ENCODE data around the gene GPR12.

The GPR12 gene, protein sequence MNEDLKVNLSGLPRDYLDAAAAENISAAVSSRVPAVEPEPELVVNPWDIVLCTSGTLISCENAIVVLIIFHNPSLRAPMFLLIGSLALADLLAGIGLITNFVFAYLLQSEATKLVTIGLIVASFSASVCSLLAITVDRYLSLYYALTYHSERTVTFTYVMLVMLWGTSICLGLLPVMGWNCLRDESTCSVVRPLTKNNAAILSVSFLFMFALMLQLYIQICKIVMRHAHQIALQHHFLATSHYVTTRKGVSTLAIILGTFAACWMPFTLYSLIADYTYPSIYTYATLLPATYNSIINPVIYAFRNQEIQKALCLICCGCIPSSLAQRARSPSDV

DNA sequence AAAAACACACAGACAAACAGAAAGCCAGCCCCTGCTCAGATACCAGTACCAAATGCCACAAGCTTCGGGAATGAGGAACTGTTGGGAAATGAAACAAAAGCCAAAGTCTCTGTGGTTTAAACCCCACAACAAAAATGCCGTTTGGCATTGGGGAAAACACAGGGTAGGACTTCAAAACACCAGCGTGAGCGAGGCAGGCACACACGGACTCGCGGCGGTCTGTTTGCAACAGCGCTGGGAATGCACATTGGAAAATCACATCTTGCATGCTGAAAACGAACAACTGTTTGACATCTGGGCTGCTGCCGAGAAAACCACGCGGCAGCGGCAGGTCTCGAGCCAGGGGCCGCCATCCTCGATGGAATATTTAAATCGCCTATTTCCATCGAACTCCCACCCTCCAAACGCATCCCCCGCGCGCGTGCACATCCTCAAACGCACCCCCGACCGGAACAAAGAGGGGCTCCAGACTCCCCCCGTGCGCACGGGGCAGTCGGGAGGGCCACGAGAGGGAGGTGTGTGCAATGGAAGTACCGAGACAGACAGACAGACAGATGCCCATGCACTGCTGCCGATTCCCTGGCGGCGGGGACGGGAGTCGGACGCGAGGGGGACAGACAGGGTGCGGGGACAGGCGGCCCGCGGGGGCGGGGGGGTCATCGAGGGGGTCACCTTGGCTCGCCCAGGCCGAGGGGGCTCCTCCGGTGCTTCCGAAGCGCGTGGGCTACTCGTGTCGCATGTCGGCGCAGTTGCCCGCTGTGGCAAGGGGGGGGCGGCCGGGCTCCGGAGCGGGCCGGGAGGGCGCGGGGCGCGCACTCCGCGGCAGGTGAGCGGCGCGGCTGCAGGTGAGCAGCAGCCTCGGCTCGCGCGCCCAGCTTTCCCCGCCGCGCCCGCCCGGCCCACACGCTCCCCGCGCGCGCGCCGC, at the start of gene GPR12:
Gene GPR12, minus strand, starts transcription at position 880 of the 925 bp plus-strand sequence. CDS start 959 bp downstream, outside the sequence.
- DNase-seq, result peak in 1 of 2 experiments; percentile 33

DNA sequence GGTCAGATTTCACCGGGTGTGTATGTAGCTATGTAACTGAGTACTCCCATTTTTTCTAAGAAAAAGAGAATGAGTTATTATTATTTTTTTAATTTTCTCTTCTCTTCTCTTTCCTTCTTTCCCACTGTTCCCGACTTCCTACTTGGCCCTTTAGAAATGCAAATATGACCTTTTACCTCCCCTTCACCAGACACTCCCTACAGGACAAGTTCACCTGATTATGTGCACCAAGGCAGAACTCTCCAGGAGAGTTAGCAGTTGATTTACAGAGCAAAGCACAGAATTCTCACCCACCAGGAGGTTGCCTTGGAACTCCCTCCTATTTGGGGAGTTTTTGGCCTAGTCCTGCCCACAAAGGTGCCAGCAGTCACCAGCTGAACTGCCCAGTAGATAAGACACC, 49.5 kb upstream of the GPR12 start:
- no peak for DNase-seq

DNA sequence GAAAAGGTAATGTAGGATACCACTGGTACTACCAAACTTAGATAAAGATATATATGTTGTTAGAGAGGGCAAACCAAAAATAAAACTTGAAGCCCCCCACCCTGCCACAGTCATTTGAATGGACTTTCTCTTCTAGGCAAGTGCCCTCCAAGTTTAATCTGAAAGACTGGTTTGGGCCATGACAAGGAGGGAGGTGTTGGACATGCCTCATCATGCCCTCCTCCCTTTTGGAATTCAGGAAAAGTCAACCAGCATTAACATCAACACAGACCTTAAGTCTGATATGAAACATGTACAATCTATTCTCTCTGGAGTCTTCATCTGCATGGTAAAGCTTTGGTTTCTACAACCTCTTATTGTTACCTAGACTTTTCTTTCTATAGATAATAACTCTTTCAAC, 46.3 kb upstream of the GPR12 start:
- DNase-seq, result no peak

DNA sequence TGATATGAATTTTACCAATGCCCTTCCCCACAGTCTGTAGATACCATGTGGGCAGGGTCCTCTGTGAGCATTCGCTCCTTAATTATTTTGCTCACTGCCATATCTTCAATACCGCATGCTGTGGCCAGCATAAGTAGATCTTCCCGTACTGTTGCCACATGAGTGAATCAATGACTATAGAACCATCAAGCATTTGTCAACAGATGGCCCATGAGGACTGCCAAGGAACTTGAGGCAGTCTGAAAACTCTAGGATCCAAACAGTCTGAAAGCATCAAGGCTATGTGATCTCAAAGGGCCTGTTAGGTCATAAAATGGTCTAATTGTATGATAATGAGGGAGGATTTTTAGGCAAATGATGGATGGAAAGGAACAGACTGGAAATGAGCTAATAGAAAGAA, 27.4 kb upstream of the GPR12 start:
- no peak for DNase-seq

DNA sequence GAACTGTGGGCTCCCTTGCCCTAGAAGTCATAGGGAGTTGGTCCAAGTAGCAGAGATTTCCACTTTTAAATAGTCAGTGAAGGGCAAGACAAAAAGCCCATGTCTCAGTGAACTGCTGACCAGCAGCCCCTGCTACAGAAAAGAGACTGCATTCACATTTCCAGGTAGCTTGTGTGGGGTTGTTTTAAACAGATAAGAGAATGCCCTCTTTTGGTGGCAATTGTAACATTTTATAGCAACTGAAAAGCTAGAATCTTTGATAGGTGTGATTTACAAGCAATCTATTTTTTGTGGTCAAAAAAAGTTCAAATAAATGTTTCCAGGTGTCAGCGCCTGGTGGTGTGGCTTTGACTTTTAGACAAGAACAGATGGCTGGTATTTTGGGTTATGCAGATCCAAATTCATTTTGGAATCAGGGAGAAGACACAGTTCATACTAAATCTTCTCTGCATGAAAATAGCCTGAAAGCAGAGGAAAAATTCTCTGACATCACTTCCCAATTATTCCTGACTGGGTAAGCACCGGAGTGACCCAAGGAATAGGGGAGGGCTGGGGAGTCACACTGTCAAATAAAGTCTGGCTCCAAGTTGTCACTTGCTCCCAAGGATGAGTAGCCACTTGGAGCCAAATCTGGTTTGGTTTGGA, 26.2 kb upstream of the GPR12 start:
- DNase-seq, result peak; percentile 19 to 31

DNA sequence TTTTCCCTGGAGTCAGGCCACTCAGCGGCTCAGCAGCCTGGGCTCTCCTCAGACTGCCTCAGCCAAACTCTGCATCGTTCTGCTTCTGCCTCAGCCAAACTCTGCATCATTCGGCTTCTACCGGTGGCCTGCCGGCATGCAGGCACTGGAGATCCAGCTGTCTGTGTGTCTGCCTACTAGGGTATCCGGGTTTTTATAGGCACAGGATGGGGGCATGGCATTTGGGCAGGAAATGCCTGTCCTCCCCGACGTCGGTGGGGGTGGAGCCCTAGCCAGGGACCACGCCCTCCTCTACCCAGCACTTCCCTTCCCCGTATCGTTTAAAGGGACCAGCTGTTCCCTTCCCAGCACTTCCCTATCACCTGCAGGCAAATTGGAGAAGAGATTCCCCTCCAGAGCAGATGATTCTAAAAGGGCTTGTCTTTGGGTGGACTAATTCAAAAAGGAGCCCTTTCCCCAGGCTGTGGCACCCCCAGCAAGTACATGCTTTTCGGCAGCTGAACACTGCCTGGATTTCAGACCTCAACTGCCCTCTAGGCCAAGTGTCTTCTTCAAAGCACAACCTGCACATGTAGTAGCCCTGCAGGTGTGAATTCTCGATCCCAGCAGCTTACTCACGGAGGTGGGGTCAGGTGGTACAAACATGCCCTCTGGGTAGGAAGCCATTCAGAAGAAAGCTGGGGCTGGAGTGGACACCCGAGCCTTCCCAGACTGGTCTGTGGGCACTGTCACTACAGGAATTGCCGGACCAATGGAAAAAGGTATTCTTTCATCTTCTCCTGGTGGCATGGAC, 25.4 kb upstream of the GPR12 start:
- no peak for DNase-seq

DNA sequence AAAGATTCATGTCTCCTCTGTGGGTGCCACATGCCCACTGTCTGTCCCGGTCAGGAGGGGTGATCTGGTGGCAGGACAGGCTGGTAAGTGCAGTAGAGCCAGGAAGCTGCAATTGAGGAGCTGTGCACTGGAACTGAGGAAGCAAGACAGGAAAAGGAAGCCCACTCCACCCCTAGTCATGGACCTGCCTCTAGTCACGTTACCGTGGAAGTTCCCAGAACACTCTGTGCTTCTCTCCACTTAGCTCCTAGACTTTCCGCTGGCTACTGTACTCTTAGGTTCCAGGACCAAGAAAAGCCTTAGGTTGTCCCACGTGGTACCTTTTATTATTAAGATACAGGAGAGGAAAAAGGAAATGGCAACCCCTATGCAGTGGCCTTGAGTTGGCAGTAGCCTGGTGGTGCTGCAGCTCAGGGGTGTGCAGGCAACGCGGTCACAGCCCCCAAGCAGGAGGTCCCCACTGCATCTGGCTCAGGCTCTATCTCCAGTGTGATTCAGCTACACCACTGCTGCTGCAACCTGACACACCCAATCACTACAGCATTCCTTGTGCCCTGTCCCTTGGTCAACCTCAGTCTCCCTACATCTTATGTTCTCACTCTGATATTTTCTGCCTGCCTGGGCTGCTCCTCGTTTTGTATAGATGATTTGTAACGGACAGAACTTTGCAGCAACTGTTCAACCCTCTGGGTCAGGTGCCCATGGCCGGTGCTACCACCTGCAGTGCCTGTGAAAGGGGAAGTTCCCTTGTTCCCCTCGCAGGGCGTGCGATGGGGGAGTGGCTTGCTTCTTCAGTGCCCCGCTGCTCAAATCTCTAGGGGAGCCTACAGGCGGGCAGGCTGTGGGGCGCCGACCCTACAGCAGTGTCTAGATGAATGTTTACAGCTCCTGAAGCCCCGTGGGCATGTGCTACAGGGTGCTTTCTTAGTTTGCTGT, 24.4 kb upstream of the GPR12 start:
- DNase-seq, result no peak

DNA sequence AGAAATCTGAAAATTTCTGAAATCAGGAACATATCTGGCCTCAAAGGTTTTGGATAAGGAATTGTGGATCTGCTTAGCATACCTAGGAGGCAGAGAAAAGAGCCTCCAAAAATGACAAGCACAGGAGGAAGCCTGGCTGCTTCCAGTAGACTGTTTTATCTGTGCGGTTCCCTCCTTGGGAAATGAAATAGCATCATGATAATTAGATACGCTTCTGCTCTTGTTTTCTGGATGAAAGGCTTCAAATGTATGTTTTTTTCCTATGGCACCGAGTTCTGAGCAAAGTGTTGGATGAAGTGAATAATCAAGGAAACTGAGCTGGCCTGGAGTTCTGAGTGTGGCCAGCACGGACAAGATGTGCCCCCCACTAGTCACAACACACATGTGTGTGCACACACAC, 19.8 kb upstream of the GPR12 start:
- DNase-seq, result no peak

DNA sequence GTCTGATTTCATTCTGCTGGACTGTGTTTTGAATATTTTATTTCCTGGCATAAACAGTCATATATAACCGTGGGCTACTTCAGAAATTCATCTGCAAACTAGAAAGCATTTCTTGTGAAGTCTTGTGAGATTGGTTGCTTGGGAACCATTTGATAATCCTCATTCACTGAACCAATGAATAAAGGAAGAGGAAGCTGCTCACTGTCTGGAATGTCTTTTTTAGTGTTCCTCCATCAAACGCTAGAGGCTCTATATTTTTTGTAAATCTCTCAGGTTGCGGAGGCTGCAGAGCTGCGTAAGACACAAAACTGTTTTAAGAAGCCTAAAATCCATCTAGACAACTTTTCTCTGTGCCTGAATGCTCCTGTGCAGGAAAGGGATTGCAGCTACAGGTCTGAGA, 18.7 kb upstream of the GPR12 start:
- no peak for DNase-seq

DNA sequence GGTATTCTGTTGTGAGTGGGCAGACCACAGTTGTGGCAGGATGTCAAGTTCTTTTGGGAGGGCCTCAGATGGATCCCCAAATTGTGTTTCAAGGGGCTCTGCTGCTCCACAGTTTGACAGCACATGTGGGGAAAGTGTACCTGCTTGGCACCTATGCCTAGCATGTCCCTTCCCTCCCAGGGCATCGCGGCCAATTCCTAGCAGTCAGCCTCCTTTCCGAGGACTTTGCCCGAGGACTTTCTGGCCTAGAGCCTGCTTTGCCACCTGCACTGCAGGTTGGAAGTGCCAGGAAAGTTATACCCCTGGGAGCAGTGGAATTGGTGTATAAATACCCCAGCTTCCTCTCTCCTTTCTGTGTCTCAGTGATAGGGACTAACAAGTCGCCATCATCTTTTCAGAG, 11.9 kb upstream of the GPR12 start:
- DNase-seq, result no peak

DNA sequence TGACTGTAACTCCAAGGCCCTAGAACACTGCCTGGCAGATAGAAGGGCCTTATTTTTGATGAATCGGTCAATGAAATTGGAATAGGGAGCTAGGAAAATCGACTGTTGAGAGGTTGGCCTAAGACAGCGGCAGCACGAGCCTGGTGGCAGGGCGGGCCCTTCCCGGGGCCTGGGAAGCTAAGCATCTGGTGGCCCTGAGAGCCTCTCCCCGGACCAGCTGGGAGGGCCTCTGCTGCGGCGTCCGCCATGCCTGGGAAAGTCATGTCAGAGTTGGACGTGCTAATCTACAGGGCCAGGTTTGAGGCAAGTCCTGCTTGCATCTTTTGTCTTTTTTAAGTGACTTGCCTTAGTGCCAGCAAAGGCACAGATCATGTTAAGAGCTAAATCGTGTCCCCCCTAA, 11.2 kb upstream of the GPR12 start:
- no peak for DNase-seq

DNA sequence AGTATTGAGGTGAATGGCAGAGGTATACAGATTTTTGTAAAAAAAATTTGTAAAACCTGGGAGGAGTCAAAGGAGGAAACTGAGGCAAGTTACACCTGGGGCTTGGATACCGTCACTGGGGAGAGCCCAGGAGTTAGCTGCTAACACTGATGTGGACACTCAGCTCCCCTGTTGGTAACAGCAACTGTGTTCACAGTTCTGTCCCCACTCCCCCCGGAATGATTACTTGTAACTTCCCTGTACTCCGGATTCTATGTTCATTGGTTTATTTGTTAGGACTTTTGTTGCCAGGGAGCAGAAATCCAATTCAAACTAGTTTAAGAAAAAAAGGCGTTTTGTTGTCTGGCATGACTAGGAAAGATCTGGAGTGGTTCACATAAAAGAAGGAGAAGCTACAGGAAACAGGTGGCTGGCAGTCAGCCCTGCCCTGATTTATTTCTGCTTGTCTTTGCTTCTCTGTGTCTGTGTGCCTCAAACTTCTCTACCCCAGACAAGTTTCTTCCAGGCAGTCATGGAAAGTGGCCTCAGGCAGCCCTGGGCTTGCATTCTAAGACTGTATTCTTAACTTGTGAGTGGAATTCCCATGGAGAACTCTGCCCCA, 2.3 kb upstream of the GPR12 start:
- no peak for DNase-seq

DNA sequence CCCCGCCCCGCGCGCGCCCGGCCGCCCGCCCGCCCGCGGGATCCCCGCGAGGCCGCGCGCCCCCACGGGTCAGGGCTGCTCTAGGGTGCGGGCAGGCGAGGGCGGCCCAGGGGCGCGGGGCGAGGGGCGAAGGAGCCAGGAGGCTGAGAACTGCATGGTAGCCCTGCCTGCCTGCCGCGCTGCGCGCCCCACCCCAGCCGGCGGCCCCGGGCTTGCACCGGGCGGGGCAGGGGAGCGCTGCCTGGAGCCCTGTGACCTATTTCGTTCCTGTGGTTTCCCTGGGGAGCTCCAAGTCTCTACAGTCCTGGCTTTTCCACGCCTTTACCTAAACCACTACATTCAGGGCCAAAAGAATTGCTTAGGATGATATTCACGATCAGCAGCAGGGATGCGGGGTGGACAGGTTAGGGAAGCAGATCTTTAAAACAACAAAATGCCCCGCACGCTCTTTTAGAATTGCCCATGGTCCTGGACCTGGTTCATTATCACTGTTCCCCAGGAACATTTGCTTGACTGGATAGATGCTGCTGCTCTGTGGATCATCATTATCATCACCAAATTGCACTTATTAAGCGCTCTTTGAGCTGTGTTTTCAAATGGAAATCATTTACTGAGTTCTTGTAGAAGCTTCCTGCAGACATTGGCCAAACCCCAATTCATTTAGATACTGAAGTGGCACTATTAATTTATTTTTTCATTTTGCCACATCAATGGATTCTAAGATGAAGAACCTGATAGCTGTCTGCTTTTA, 421 bp upstream of the GPR12 start:
- DNase-seq, result no peak

DNA sequence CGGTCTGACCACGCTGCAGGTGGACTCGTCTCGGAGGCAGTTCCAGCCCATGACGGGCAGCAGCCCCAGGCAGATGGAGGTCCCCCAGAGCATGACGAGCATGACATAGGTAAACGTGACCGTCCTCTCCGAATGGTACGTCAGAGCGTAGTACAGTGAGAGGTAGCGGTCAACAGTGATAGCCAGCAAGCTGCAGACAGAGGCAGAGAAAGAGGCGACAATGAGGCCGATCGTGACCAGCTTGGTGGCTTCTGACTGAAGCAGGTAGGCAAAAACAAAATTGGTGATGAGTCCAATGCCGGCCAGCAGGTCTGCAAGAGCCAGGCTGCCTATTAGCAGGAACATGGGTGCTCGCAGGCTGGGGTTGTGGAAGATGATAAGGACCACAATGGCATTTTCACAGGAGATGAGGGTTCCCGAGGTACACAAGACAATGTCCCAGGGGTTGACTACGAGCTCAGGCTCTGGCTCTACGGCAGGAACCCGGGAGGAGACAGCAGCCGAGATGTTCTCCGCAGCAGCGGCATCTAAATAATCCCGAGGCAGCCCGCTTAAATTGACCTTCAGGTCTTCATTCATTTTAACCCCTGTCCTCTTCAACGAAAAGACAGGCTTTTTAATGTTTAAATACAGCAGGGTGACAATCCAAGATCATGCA, 1.2 kb downstream of the GPR12 start:
- peak in 1 of 2 experiments; percentile 43 for DNase-seq

DNA sequence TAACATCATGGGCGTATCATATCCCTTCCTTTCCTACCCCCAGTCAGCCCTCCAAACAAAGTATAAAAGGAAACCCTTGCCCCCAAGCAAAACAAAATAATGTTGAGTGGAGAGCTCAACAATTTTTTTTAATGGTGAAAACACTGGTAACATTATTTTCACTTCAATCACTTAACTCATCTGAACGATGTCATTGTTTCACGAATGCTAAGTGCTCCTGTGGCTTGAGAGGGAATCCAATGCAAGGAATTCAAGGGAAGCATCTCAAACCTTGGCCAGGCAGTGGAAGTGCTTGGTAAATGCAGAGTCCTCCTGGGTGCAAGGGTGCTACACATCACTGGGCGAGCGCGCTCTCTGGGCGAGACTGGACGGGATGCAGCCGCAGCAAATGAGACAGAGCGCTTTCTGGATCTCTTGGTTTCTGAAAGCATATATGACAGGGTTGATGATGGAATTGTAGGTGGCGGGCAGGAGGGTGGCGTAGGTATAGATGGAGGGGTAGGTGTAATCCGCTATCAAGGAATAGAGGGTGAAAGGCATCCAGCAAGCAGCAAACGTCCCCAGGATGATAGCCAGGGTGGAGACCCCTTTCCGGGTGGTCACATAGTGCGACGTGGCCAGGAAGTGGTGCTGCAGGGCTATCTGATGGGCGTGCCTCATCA, 2.0 kb downstream of the GPR12 start:
- DNase-seq, result no peak

DNA sequence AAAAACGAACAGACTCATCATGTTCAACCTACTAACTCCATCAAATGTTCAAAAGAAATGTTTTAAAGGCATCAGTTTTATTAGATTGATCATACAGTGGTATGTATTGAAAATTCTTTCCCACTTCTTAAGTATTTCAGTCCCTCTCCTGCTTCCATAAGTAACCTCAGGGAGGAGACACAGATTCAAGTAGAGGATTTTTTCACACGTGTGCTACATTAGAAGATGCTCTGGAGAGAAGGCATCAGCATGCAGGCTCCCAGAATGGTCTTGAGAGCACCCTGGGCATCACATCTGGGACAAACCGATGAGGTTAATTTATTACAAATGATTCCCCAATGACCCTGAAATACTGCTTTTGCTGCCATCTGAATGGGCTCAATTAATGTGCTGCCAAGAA, 3.6 kb downstream of the GPR12 start:
- DNase-seq, result no peak

DNA sequence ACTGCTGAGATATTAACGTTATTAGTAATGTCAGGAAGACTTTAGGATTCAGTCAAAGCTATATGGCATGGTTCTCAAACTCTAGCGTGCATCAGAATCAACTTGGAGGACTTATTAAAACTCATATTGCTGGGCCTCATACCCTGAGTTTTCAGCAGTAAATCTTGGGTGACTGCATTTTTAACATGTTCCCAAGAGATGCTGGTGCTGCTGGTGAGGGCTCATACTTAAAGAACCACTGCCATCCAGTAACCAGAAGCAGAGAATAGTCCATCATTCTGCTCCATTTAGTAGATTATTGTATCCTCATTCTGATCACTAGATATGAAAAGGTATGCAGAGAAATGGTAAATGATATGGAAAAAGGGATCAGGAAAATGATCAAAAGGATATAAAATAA, 7.9 kb downstream of the GPR12 start:
- DNase-seq, result no peak

DNA sequence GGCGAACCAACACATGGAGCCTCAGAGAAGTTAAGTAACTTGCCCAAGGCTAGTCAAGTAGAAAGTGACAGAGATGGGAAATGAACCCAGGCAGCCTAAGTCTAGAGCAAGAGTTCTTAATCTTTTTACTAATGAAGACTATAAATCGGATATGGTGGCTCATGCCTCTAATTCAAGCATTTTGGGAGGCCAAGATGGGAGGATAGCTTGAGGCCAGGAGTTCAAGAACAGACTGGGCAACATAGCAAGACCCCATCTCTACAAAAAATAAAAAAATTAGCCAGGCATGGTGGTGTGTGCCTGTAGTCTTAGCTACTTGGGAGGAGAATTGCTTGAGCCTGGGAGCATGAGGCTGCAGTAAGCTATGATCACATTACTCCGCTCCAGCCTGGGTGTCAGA, 10.7 kb downstream of the GPR12 start:
- no peak for DNase-seq

DNA sequence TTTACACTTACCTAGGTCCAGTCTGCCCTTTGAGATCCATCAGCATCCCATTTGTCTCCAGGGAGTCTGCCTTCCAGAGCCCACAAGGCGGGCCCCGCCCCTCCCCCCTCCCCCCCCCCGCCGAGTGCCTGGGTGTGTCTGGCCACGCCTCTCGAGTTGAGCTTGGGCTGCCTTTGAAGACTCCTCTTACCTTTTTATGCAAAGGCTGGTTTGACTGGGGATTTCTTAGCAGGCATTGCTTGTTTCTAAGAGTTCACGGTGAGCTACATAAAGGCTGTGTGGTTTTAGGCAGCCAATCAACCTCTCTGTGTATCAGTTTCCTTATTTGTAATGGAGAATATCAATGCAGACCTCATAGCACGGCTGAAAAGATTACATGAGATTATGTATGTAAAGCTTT, 11.3 kb downstream of the GPR12 start:
- DNase-seq, result no peak
